Activated CD4-positive, alpha-beta T cell treated with anti-CD3 and anti-CD28 coated beads for 24 hours (primary cell): ENCODE data around the gene SPRR2B.
"Not testable (repeated sequence)": the region's sequence is repeated elsewhere in the genome, so short reads cannot be mapped to it uniquely, and the experiment has no call there.

ENCODE experiments used
- DNase-seq, 2 donors: peaks; one replicate each; pipeline ENCODE4 v3.0.0-alpha.2; 2020; ENCODE audit warnings: low read depth in 2 of 2

SPRR2B gene

GRCh38 chr1:153032677-153033308 lies 38.6 kb downstream of the SPRR2B start:
- no peak for DNase-seq

GRCh38 chr1:153032073-153032472 lies 39.3 kb downstream of the SPRR2B start:
- DNase-seq: no peak

- DNase-seq: no peak
These were observed 40.5 kb downstream of the SPRR2B start, which contains the start of gene SPRR1B for GRCh38 chr1:153030895-153031294. Gene SPRR1B (plus strand): TSS chr1:153031203. CDS start chr1:153032346, 1,143 bp downstream.

GRCh38 chr1:153028766-153029165 lies 42.6 kb downstream of the SPRR2B start:
- DNase-seq: no peak

DNA sequence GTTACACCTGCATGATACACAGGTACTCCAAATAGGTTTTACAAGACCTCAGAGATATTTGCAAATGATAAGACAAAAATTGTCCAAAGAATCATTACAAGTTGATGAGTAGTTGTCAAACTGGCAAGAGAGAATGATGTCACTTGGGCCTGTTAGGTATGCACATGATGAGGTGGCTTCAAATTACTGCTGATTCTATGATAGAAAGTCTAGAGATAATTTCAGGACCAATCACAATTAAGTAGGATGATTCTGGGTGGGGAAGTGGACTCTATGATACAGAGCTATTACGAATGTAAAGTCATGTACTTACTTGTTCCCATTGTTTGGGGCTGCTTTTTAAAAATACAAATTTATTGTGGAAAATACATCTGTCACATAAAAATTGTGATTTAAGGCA lies 45.6 kb downstream of the SPRR2B start:
- no peak for DNase-seq

DNA sequence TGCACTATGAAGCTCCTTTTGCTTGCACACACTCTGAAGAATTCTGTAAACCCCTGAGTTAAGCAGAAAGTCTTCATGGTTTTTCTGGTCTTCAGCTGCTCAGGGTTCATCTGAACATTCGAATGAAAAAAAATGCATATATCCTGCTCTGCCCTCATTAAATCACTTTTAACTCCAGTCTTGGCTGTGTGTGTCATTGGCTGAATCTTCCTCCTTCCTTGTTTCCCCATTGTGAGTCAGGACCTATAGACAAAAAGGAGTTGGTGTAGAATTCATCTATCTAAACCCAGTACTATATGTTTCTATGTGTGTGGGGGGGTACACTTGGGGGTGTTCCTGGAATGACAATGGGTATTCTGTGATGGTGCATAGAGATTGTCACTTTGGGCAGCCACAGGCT lies 47.0 kb downstream of the SPRR2B start:
- no peak for DNase-seq

DNA sequence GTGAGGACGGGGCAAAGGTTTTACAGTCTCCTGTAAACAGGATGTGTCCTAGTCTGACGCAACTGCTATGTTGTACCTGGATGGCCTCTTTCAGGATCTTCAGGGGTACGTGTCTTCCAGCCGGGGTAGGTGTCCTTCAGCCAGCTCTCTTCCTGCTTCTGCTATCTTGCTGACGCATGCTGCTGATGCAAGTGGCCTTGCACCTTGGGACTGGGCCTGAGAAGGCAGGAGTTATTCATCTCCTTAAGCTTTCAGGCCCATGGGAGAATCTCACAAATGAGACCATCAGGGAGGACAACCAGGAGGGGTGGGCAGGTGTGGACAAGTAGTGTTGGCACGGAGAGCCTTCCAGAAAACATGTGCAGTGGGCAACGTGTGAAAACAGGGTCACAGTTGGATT lies 48.3 kb downstream of the SPRR2B start:
- DNase-seq: no peak

- DNase-seq: not testable (repeated sequence)
These were observed 49.1 kb downstream of the SPRR2B start for GRCh38 chr1:153022340-153022739.

- DNase-seq: not testable (repeated sequence)
These were observed 49.6 kb downstream of the SPRR2B start for GRCh38 chr1:153021829-153022228.
